PFSK-1 (cell line): ENCODE data around the gene LBX1.

Experiments used
- FOXP2 ChIP-seq: optimal IDR thresholded peaks from 2 replicates; pipeline ENCODE3; 2011; ENCODE audit warnings: borderline replicate concordance, control low read depth, inconsistent platforms; ENCODE audit not compliant: insufficient read depth; ENCODE audit errors: extremely low read length, extremely low read depth
- POLR2AphosphoS5 ChIP-seq: IDR thresholded peaks from 2 replicates; pipeline ENCODE4 v1.6.1; 2012; ENCODE audit warnings: low read depth, mild to moderate bottlenecking, control low read depth, low read length, moderate library complexity
- REST ChIP-seq, 2 experiments: IDR thresholded peaks; 2 replicates each; pipeline versions ENCODE4 v1.6.1 to v1.8.0; 2011 to 2012; ENCODE audit warnings: low read depth in 2 of 2, low read length in 2 of 2, control low read depth in 1 of 2, inconsistent platforms in 1 of 2, mild to moderate bottlenecking in 1 of 2, moderate library complexity in 1 of 2; ENCODE audit not compliant: insufficient read depth in 1 of 2
- SIN3A ChIP-seq: IDR thresholded peaks from 2 replicates; pipeline ENCODE4 v1.6.1; 2012; ENCODE audit warnings: mild to moderate bottlenecking, low read length, moderate library complexity, borderline replicate concordance; ENCODE audit not compliant: insufficient read depth
- TAF1 ChIP-seq: IDR thresholded peaks from 2 replicates; pipeline ENCODE4 v1.6.1; 2012; ENCODE audit warnings: low read length, control low read depth, borderline replicate concordance; ENCODE audit not compliant: insufficient read depth

GRCh38 chr10:101261702-101262101 lies 32.4 kb upstream of the LBX1 start:
- TF ChIP-seq POLR2AphosphoS5 (no peak), SIN3A (no peak), REST (IDR thresholded peaks at IDR 0.05; ENCODE audit: insufficient read depth in 1 of 2, low read depth in 2 of 2, low read length in 2 of 2) (no peak), TAF1 (no peak), FOXP2 (no peak)
